ENCODE data around the gene TIE1. TPM values are rescaled to one million over a fixed set of nuclear protein-coding genes. Genes with fewer than 3 reads are reported as not detected.
A peak's percentile ranks its signal among the peaks of the same experiment; 100 is the strongest.

TIE1 gene
- total and polyA plus RNA-seq, 2 donors (not counting 3 experiments of a cell fraction or from before 2014, with no cell fraction given), result 531 to 620 TPM

DNA sequence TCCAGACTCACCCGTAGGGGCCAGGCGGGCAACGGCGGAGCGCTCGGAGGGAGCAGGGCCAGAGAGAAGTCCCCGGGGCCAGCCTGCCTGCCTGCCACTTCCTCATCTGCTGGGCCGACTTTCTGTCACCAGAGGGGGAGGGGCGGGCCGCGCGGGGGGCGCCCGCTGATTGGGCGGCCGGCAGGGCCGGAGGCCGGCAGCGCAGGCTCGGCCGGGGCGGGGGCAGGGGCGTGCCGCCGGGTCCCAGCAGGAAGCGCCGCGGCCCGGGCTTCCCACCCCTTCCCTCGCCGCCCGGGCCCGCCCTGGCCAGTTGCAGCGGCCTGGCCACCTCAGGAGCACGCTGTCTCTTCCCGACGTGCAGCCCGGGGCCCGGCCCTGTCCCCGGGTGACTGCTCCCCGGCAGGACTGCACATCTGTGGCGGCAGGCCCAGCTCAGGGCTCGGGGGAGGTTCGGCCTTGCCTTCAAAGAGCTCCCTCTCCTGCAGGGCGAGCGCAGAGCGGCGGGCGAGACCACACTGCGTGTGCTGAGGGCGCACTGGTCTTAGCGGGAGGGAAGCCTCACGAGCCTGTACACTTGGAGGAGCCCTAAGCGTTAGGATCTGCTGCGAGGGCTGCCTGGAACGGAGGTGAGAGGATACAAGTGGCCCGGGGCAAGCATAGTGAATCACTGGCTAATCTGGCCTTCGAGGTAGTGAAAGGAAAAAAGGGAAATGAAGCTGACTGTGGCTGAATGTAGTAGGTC lies 67.3 kb downstream of the TIE1 start, which contains the start of gene ELOVL1:
Gene ELOVL1 (minus strand): TSS at position 108 of the 742 bp plus-strand sequence. CDS start 2,402 bp downstream, outside the sequence.
- no peaks in the 10 kb centered on the region for H4K20me1 ChIP-seq (replicated peaks; ENCODE audit: control insufficient read depth, extremely low read depth, insufficient read depth, low read length)
- peaks cover 30% of the 10 kb centered on the region for H3K4me1 ChIP-seq (ENCODE audit: control insufficient read depth, extremely low read depth, insufficient read depth, low read length)
- TSS peak; percentile 86 for BruUV-seq (replicated peaks)
- H3K9me1 ChIP-seq (replicated peaks; ENCODE audit: control insufficient read depth, extremely low read depth, insufficient read depth, low read length), result no peaks in the 10 kb centered on the region
- ChIA-PET CTCF (interaction anchor here (0.6 to 2.0 kb wide), 10 partner anchors 10 to 141 kb away, joined by 3 to 19 read pairs (median 4); no protein-coding TSS in a partner anchor), POLR2A (interaction anchor here (0.6 to 1.5 kb wide), 4 partner anchors 10 to 138 kb away, joined by 3 to 15 read pairs (median 5); partner anchors contain the start of gene CDC20)
- intact Hi-C loops (cut with micrococcal nuclease) (loop anchor here (1.0 to 5.0 kb wide), 4 partner anchors 10 to 141 kb away; partner anchors contain the start of gene CDC20), dilution Hi-C loops (cut with MboI; ENCODE audit: extremely low pct_ligation_motif_present, low sequenced_read_pairs) (no loop called here)
- DNase-seq (ENCODE audit: low read depth, low spot score) (peak; percentile 89), FAIRE-seq (peak; percentile 89)
- no peaks in the 10 kb centered on the region for H3K27me3 ChIP-seq (ENCODE audit: control insufficient read depth in 2 of 2, insufficient read depth in 2 of 2, low read length in 2 of 2)
- peak within 1 kb of the TSS; percentile 85 for H3K4me2 ChIP-seq (ENCODE audit: insufficient read depth, low read length)
- TF ChIP-seq GATA2 (IDR thresholded peaks at IDR 0.05; ENCODE audit: insufficient read depth, insufficient read length, low read depth, low read length), result no peak
- peak; percentile 99 for TF ChIP-seq POLR2AphosphoS5 (IDR thresholded peaks at IDR 0.05; ENCODE audit: insufficient read depth, low read depth, low read length)
- TF ChIP-seq, protein P1, sequence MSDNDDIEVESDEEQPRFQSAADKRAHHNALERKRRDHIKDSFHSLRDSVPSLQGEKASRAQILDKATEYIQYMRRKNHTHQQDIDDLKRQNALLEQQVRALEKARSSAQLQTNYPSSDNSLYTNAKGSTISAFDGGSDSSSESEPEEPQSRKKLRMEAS (IDR thresholded peaks at IDR 0.05; ENCODE audit: insufficient read depth, insufficient read length), result no peak
- TF ChIP-seq JUN (IDR thresholded peaks at IDR 0.05; ENCODE audit: borderline replicate concordance, insufficient read depth, insufficient read length, low read depth), result no peak
- TF ChIP-seq FOS (IDR thresholded peaks at IDR 0.05; ENCODE audit: borderline replicate concordance, insufficient read depth, low read length), result no peak
- no peak for TF ChIP-seq MYC (IDR thresholded peaks at IDR 0.05; ENCODE audit: low read depth, low read length)
- TF ChIP-seq POLR2A (IDR thresholded peaks at IDR 0.05; ENCODE audit: low read depth, low read length), result peak; percentile 98
- no peak for TF ChIP-seq EZH2 (IDR thresholded peaks at IDR 0.05; ENCODE audit: borderline replicate concordance, low read depth, low read length, severe bottlenecking)
- TF ChIP-seq, protein P2, sequence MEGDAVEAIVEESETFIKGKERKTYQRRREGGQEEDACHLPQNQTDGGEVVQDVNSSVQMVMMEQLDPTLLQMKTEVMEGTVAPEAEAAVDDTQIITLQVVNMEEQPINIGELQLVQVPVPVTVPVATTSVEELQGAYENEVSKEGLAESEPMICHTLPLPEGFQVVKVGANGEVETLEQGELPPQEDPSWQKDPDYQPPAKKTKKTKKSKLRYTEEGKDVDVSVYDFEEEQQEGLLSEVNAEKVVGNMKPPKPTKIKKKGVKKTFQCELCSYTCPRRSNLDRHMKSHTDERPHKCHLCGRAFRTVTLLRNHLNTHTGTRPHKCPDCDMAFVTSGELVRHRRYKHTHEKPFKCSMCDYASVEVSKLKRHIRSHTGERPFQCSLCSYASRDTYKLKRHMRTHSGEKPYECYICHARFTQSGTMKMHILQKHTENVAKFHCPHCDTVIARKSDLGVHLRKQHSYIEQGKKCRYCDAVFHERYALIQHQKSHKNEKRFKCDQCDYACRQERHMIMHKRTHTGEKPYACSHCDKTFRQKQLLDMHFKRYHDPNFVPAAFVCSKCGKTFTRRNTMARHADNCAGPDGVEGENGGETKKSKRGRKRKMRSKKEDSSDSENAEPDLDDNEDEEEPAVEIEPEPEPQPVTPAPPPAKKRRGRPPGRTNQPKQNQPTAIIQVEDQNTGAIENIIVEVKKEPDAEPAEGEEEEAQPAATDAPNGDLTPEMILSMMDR (IDR thresholded peaks at IDR 0.05; ENCODE audit: extremely low read depth in 1 of 2, insufficient read depth in 1 of 2, low read depth in 1 of 2, low read length in 2 of 2), result peak in 1 of 2 donors; percentile 38
- H3K9ac ChIP-seq (replicated peaks; ENCODE audit: extremely low read depth, insufficient read depth, low read length), result peak within 1 kb of the TSS; percentile 81
- H2AFZ ChIP-seq (ENCODE audit: low read depth, low read length), result peak within 1 kb of the TSS; percentile 31
- peaks cover 44% of the 10 kb centered on the region for H3K79me2 ChIP-seq (ENCODE audit: control insufficient read depth, insufficient read depth, low read length)
- H3K36me3 ChIP-seq (ENCODE audit: control insufficient read depth in 2 of 2, extremely low read depth in 1 of 2, insufficient read depth in 2 of 2, low read length in 2 of 2), result peaks cover 10 to 18% of the 10 kb centered on the region in 2 experiments
- peak within 1 kb of the TSS; percentile 70 to 85 (median 72) for H3K4me3 ChIP-seq (replicated peaks in 1 of 3; ENCODE audit: insufficient read depth in 1 of 3, low read depth in 1 of 3, low read length in 3 of 3)
- H3K27ac ChIP-seq (ENCODE audit: insufficient read depth, low read depth, low read length), result peak within 1 kb of the TSS; percentile 57
- no peaks in the 10 kb centered on the region for H3K9me3 ChIP-seq (replicated peaks; ENCODE audit: control insufficient read depth, insufficient read depth, low read length)
